Esophagus mucosa (tissue), 1 donor: ENCODE measurements around the gene CUL4A. TPM values are rescaled to one million over a fixed set of nuclear protein-coding genes. Genes with fewer than 3 reads are reported as not detected.

ENCODE experiments used
- ATAC-seq: fragments of 200-7000 bp; cut with Tn5 transposase; one replicate; pipeline ENCODE4 v1.9.1; 2020
- total RNA-seq: library from RNA; stranded (reverse); gene quantifications from one replicate; pipeline ENCODE4 v1.2.4, GENCODE V29; 2023
- donor health status: DM: yes; HTN: yes; CAD: no.

CUL4A gene
- total RNA-seq, 1 donor from 2014 or later = 48.3 TPM

DNA sequence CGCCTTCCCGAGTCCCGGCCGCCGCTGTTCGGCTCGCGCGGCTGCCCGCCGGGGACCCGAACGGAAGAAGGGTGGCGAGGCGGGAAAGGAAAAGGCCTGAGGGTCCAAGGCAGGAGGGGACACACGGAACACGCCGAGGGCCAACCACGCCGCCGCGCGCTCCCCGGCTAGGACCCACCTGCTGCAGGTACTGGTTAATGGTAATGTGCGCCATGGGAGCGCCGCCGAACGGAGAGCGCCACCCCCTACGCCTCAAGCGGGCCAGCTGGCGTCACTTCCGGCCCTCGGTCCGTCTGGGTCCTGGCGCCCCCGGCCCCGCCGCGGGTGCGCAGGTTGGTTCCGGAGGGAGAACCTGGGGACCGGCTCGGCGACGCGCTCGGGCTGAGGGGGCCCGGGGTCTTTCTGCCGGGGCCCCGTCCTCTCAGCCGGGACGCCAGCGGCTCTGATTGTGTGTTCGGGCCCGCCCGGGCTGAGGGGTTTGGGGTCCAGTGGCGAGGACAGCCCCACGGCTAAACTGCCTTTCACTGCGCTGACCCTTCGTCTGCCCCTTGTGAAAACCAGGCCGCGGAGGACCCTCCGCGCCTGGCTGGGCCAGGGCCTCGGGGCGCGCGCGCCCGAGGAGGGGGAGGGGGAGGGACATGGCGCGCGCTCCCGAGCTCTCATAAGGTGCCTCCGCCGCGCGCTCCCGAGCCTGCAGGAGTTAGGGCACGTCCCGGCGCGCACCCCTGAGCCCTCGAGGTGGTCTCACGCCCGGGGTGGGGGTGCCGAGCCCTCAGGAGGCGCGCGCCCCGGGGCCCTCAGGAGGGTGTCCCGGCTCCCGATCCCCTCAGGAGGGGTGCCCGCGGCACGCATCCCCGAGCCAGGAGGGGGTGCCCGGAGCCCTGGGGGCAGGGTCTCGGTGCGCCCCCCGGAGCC, 735 bp upstream of the CUL4A start, which contains the start of gene PCID2:
TSS of gene PCID2 (minus strand) at position 249 of the 915 bp plus-strand sequence. CDS start at position 214, 35 bp downstream.
- ATAC-seq = peak; percentile 90

DNA sequence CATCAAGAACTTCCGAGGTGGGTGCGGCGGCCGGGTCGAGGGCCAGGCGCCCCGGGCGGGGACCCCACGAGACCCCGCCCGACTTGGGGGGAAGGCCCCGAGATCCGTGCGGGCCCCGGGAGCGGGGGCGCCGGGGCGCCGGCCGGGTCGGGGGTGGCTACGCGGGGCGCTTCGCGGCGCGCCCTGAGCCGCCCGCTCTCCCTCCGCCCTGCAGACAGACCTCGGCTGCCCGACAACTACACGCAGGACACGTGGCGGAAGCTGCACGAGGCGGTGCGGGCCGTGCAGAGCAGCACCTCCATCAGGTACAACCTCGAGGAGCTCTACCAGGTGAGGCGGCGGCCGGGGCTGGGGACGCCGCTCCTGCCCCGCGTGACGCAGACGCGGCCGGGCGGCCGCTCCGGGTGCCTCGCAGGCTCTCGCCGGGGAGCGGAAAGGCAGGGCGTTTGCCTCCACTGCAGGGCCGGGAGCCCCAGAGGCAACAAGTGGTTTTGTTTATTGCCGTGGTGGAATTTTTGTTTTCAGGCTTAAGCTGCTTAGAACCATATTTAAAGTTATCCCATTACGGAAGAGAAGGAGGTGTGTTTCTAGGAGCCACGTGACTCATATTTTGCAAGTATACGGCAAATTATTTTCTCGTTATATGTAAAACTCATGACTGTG, 477 bp downstream of the CUL4A start:
- ATAC-seq = peak; percentile 72

DNA sequence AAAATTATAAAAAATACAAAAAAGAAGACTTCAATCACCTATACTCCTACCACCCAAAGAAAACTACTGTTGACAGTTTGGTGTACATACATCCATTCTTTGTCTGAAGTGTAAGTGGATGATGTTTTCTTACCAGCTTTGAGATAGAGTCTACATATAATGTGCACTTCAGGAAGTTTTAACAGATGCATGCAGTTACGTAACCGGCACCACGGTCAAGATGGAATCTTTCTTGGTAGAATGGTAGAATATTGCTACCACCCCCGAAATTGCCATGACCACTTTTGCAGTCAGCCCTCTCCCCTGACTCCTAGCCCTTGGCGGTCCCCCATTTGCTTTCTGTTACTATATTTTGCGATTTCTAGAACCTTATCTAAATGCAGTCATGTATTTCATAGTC, 1.4 kb downstream of the CUL4A start:
- no peak for ATAC-seq

DNA sequence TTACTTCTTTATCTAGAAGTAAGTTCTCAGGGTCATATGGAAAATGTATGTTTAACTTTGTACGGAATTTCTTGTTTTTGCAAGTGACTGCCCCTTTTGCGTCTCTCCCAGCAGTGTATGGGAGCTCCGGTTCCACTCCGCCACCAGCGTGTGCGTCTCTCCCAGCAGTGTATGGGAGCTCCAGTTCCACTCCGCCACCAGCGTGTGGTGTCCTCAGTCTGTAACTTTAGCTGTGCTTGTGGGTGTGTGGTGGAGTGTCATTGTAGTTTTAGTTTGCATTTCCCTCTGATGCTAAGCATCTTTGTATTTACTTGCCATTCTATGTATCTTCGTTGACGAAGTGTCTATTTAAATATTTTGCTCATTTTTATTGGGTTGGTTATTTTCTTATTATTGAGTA, 2.4 kb downstream of the CUL4A start:
- ATAC-seq = no peak

DNA sequence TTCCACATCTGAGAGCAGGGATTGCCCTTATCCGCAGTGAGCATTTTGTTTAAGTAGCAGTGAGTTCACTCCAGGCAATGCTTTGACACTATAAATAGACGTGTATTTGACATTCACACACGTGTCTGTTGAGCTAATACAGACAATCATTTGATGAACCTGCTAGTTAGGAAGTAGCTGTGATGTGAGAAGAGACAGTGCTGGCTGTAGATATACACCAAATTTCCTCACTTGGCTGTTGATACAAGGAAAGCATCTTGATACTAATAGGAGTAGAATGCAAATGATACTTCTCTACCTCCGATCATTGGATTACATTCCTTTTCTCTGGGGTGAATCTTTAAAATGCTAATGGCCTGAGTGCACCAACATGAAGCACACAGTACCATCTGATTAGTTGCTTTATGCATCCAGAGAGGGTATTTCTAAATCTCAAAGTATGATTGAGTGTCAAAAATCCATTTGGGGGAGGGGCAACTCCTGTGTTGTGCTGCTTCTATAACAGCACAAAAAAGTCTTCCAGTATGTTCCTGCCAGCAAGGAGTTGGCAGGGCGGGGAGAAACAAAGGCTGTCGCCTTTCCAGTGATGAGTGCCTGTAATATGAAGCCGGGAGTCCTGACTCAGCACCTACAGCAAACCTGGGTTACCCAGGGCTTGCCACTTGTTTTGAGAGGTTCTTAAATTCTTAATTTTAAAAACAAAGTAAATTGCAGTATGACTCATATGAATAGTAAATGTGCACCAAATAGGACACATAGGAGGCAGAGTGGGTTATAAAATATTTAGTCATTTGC, 7.0 kb downstream of the CUL4A start:
- peak; percentile 83 for ATAC-seq

DNA sequence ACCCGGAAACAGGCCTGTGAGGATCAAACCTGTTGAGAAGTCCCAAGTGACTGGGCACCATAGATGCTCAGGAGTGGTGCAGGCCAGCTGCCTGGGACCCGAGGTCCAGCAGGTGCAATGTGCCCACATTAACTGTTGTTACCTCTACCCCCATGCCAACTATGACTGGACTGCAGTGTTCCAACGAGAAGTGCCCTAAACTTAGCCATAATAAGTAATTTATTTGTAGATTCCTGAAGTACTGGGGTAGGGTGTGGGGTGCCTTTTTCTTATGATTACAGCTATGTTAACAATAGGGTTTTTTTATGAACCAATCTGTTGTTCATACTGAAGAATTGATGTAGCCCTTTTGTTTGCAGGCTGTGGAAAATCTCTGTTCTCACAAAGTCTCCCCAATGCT, 9.2 kb downstream of the CUL4A start:
- ATAC-seq = no peak

DNA sequence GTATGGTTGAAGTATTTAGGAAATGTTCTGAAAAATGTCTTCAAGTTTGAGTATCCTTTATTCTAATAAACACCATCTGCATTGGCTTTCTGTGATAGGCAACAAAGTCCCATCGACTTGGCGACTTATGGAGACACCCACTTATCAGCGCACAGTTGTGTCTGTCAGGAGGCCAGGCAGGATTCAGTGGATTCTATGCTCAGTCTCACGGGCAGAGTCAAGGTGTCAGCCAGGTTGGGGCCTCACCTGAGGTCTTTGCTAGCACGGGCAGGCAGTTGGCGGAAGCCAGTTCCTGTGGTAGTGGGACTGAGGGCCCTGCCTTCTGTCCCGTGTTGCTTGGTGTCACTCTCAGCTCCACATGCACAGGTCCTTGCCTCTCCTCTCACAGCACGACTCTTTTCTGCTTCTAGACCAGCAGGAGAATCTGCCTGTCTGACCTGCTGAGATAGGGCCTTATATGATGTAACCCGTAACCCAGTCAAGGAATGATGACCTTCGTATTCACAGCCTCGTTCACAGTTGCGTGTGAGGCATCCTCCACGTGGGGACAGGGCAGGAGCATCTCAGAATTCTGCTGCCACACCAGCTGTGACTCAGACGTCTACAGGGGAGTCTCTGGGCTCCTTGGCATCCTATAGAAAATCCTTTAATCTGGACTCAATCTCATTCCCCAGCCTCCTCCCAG, 10.0 kb downstream of the CUL4A start:
- ATAC-seq = peak; percentile 31

DNA sequence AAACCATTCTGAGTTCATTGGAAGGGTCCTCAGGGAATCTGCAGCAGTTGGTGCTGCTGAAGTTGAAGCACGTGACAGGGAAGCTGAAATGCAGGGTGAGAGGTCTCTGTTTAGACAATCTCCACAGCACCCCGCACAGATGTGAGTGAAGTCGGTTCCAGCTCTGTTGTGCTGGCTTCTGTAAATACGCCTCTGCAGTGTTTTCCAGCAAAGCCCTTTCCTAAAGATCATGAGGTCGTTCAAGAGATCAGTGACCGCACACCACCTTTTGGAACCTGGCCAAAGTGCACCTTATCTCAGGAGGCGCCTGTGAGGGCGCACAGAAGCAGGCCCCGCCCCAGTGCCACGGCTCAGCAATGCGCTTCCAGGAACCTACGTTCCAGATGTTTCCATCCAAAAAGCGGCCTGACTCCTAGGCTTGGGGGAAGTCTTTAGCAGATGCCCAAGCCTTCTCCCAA, 10.8 kb downstream of the CUL4A start:
- ATAC-seq = no peak

DNA sequence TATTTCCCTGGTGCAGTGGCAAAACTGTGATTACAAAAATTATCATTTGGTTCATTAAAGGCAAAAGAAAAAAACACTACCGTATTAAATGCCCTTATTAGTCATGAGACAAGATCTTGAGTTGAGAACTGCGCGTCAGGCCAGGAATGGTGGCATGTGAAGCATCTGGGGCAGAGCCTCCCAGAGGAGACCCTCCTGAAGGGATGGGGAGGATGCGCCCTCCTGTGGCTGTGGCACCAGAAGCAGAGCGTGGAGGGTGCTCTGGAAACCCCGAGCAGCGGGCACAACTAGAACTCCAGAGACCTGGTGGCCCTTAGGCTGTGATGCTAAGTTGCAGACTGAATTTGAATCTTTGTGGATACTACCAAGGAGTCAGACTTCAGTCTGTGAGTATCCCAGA, 11.5 kb downstream of the CUL4A start:
- no peak for ATAC-seq

DNA sequence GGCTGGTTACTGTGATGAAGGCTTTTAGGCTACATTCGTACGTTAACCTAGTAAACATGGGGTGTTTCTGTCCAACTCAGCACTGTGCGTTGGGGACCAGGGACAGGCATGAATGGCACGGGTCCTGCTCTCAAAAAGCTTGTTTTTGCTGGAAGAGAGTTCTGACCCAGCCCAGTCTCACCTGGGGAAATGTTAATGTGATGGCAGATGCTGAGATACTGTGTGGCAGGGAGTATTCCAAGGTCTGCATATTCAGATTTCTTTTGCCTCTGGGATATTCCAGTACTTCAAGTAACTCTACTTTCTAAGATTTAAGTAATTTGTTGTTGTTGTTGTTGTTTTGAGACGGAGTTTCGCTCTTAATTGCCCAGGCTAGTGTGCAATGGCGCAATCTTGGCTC, 13.7 kb downstream of the CUL4A start:
- no peak for ATAC-seq

DNA sequence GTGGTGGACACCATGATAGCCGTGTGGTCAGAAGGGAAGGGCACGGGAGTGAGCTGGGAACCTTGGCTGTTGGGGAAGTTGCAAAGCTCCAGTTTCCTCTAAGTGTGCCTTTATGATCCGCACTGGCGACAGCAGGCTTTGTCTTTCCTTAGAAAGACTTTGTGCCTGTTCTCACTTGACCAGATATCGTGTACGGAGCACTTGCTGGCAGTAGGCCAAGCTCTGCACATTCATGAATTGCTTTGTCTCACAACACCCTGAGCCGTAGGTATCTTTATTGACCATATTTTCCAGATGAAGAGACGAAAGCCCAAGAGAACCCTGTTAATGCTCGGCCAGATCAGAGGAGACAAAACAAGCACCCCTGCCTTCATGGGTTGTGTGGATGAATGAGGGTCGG, 15.1 kb downstream of the CUL4A start:
- peak; percentile 15 for ATAC-seq

DNA sequence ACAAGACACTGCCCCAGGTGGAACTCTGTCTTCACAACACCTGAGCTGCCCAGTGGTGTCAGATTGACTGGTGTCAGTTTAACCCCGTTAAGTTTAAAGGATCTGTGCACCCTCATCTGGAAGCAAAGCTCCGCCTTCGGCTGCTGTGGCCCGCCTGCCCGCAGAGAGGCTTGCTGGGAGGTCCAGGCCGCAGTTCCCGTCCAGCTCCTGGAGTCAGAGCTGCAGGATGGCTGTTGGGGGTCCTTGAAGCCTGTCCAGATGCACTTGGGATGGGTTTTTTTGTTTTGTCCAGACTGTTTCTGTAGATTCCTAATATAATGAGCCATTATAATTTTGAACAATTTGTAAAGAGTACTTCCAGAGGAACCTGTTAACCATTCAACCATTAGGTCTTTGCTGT, 16.1 kb downstream of the CUL4A start:
- no peak for ATAC-seq

DNA sequence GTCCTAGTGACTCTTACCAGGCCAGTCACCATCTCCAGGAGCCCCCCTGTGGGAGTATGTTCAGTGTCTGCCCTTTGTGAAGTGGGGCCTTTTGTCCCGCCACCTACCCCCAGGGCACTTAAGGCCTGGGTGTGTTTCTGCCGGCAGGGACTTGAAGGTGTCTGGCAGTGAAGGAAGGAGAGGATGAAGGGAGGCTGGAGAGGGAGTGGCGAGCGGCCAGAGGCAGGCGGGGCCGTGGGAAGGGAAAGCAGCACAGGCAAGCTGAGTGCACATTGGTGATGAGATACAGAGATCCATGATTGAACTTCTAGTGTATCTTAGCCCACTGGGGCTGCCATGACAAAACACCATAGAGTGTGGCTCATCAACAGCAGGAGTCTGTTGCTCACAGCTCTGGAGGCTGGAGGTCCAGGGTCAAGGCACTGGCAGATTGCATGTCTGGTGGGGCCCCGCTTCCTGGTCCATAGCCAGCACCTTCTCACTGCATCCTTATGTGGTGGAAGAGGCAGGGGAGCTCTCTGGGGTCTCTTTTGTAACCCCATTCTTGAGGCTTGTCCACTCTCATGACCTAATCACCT, 17.5 kb downstream of the CUL4A start:
- ATAC-seq = peak; percentile 42

DNA sequence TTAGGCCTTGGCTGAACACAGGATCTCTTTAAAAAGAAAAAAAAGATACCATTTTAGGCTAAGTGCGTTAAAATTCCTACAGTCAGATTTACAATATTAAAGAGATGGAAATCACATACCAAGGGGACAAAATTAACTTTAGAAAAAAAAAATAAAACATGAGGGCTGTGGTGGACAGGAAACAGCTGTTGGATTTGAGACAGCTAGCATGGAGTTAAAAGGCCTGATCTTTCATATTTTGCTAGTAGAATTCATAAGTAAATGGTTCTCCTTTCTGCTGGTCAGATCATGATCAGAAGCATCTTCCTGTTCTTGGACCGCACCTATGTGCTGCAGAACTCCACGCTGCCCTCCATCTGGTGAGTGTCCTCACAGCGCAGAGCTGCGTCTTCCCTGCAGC, 19.7 kb downstream of the CUL4A start:
- no peak for ATAC-seq

DNA sequence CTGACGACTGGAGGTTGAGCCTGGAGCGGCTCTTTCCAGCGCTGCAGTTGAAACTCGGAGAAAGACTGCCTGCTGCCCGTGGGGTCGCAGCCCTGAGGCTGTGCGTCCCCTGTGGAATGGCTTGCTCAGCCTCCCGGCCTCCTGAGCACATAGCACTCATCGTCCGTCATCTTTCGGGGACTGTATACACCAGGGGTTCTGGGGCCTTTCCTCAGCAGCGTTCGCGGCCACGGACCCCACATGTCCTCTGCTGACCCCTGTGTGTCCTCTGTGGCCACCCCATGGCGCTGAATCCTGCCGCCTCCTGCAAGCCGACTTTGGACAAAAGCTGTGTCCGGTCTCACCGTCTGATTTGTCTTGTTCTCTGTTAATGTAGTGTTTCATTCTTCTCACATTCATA, 20.4 kb downstream of the CUL4A start:
- ATAC-seq = no peak

DNA sequence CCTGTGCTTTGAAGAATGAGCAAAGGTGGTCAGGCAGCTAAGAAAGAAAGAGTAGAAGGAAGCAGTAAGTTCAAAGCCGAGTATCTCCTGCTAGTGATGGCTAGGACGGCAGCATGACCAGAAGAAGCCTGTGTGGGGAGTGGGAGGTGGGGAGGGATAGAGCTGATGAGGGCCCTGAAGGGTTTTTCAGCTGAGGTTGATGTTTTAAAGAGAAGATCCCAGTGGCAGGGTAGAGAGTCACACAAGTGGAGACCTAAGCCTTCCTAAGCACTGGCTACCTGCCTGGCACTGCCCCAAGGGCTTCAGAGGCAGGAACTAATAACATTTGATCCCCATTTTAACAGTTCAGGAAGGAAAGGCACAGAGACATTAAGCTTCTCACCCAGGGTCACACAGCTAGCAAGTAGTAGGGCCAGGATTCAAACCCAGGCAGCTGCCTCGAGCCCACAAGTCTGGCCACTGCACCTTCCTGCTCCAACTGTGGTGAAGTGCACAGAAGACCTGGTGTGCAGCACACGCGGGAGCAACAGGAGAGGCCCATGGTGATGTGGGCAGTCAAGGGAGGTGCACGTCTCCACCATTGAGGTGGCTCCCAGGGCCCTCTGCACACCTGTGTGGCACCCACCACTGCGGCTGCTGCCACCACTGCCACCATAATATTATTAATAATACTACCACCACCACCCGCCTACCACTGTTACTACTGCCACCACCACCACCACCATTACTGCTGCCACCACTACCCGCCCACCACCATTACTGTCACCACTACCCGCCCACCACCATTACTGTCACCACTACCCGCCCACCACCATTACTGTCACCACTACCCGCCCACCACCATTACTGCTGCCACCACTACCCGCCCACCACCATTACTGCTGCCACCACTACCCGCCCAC, 22.1 kb downstream of the CUL4A start:
- ATAC-seq = no peak

DNA sequence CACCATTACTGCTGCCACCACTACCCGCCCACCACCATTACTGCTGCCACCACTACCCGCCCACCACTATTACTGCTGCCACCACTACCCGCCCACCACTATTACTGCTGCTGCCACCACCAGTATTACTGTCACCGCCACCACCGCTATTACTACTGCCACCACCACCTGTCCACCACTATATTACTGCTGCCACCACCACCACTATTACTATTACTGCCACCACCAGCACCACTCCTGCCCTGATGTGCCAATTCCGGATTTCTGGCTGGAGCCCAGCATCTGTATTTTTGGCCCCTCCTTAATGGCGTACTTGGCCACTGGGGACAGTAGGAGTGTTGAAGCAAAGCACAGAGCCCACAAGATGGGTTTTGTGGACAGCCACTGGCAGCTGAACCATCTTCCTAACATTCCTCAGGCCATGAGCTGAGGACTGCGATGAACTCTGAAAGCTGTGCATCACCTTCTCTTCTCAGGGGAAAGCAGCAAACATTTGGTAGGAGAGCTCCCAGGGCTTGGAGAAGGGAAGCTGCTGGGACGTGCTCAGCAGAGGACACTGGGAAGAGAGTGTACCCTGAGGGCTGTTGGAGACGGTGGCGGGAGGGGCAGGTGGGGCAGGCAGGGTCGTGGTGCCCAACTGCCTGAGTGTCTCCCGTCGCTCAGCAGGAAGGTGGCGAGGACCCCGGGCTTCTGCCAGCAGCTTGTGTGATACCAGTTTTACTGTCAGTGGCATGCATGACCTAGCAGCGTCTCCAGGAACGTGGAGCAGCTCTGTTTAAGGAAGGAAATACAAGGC, 23.0 kb downstream of the CUL4A start:
- ATAC-seq = no peak

DNA sequence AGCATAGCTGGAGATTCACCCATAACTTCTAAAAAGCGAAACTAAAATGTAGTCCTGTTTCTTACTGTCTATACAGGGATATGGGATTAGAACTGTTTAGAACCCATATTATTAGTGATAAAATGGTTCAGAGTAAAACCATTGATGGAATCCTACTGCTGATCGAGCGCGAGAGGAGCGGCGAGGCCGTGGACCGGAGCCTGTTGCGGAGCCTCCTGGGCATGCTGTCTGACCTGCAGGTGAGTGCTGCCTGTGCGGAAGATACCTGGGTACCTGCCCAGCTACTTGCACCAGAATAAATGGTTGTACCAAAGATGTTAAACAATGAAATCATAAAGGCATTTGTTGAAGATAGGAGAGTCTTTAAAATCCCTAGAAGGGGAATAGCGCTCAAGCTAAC, 23.7 kb downstream of the CUL4A start:
- no peak for ATAC-seq

DNA sequence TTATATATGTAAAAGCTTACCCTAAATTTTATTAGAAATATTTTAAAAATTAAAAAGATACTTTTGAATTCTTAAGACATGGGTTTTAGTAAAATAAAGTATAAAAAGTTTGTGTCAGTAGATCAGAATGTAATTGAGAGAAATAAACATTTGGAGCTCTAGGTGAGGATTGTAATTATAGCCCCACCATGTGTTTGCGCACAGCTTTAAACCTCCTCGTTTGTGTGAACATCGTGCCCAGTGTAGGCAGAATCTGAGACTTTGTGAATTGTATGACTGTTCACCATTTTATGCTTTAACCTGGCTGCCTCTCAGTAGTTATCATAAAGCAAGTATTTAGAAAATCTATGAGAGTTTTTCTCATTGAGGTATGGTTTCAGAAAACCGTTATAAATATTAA, 29.1 kb downstream of the CUL4A start:
- ATAC-seq = no peak

DNA sequence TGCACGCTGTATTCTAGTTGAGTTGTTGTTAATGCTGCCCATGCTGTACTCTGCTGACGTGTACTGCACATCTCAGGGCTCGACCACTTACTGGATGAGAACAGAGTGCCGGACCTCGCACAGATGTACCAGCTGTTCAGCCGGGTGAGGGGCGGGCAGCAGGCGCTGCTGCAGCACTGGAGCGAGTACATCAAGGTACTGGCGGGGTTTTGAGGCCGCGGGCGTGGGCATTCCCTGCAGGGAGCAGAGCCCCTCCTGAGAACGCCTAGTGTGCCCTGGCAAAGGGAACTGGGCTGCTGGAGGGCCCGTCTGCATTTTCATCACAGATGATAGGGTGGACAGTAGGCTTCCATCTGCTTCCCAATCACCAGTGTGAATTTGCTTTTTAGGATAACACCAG, 29.9 kb downstream of the CUL4A start:
- no peak for ATAC-seq
